Lung (tissue), 12 donors: ENCODE results near the gene GRK1. TPM values are rescaled to one million over a fixed set of nuclear protein-coding genes. Genes with fewer than 3 reads are reported as not detected.

Experiments used
- ATAC-seq: fragments of 200-7000 bp; cut with Tn5 transposase; one replicate; pipeline ENCODE4 v1.9.1; 2020; ENCODE audit warnings: moderate number of reproducible peaks; ENCODE audit not compliant: insufficient read depth, low FRiP score
- DNase-seq, 3 donors: peaks; one replicate each; pipeline ENCODE4 v3.0.0-alpha.2; 2013 to 2017
- H3K27ac ChIP-seq, 2 donors: one replicate each; pipeline ENCODE4 v1.5.1; 2013; ENCODE audit warnings: mild to moderate bottlenecking in 2 of 2, moderate library complexity in 2 of 2, control low read depth in 1 of 2, inconsistent platforms in 1 of 2, low read depth in 1 of 2, low read length in 1 of 2
- H3K27me3 ChIP-seq, 3 donors: one replicate each; pipeline ENCODE4 v1.5.1; 2013; ENCODE audit warnings: low read length in 2 of 3; ENCODE audit not compliant: control insufficient read depth in 3 of 3, insufficient read depth in 3 of 3
- H3K36me3 ChIP-seq, 4 donors: one replicate each; pipeline ENCODE4 v1.5.1; 2013; ENCODE audit warnings: low read length in 4 of 4, mild to moderate bottlenecking in 1 of 4, moderate library complexity in 1 of 4; ENCODE audit not compliant: control insufficient read depth in 4 of 4, insufficient read depth in 4 of 4
- H3K4me1 ChIP-seq, 5 donors: one replicate each; pipeline ENCODE4 v1.5.1; 2013; ENCODE audit warnings: low read length in 5 of 5, mild to moderate bottlenecking in 2 of 5, moderate library complexity in 1 of 5; ENCODE audit not compliant: control insufficient read depth in 5 of 5, insufficient read depth in 5 of 5
- H3K4me3 ChIP-seq: one replicate; pipeline ENCODE4 v1.5.1; 2013; ENCODE audit warnings: mild to moderate bottlenecking, control low read depth, moderate library complexity
- H3K9ac ChIP-seq, 2 donors: one replicate each; pipeline ENCODE4 v1.5.1; 2013; ENCODE audit warnings: low read length in 2 of 2, control low read depth in 1 of 2; ENCODE audit not compliant: insufficient read depth in 1 of 2
- H3K9me3 ChIP-seq, 4 donors: one replicate each; pipeline ENCODE4 v1.5.1; 2013; ENCODE audit warnings: low read length in 3 of 4, mild to moderate bottlenecking in 1 of 4, moderate library complexity in 1 of 4; ENCODE audit not compliant: control insufficient read depth in 4 of 4, insufficient read depth in 3 of 4
- WGBS, 2 donors: extraction: QIAGEN DNeasy Blood & Tissue Kit; methylation state at CpG; one replicate each; pipeline ENCODE4 v1.1.7; 2013; 5-methylcytosine and 5-hydroxymethylcytosine counted together
- polyA plus RNA-seq, 2 donors: library from polyadenylated mRNA; stranded (reverse); fragments of 200-250 nt; gene quantifications; one replicate each; pipeline ENCODE4 v1.2.1, GENCODE V29; 2013
- total RNA-seq, 2 donors: library from RNA; depleted of rRNA in 1 of 2; stranded (reverse); fragments of >200 nt in 1 of 2; gene quantifications; one replicate each; pipeline ENCODE4 v1.2.1, GENCODE V29; 2014 to 2021
- TF ChIP-seq, protein P1 (sequence below): IDR thresholded peaks from 2 replicates; pipeline ENCODE4 v1.5.1; 2012; ENCODE audit warnings: mild to moderate bottlenecking; ENCODE audit errors: control extremely low read depth, extremely low read depth
- donor health status: control.
- donor health status: control.
- donor health status: Bipolar disorder and iron deficiency.
- donor health status: healthy.
- donor health status: DM: yes; HTN: yes; CAD: no.

The GRK1 gene
- total and polyA plus RNA-seq, 4 donors: 0.03 to 3.1 TPM; not detected in 2

DNA sequence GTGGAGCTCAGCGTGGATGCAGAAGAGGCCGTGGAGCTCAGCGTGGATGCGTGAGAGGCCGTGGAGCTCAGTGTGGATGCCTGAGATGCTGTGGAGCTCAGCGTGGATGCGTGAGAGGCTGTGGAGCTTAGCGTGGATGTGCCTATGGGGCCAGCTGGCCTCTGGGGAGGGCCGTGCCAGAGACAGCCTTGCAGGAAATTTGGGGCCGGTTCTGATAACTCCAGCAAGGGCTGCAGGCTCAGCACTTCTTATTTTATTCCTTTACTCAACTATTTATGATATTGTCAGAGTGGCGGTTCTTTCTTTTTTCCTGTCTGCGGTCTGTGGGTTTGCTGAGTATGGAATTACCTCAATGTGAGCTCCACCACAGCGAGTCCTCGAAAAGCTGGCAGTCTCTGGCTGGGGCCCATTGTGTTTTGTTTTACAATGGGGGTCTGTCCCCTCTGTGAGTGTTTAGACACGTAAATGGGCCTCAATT is 74.2 kb downstream of the GRK1 start:
- 30 to 55% methylated on average over 15 of the region's 15 CpGs for WGBS, 2 donors
- H3K27ac ChIP-seq: no peak overlapping the region
- TF ChIP-seq, protein P1, sequence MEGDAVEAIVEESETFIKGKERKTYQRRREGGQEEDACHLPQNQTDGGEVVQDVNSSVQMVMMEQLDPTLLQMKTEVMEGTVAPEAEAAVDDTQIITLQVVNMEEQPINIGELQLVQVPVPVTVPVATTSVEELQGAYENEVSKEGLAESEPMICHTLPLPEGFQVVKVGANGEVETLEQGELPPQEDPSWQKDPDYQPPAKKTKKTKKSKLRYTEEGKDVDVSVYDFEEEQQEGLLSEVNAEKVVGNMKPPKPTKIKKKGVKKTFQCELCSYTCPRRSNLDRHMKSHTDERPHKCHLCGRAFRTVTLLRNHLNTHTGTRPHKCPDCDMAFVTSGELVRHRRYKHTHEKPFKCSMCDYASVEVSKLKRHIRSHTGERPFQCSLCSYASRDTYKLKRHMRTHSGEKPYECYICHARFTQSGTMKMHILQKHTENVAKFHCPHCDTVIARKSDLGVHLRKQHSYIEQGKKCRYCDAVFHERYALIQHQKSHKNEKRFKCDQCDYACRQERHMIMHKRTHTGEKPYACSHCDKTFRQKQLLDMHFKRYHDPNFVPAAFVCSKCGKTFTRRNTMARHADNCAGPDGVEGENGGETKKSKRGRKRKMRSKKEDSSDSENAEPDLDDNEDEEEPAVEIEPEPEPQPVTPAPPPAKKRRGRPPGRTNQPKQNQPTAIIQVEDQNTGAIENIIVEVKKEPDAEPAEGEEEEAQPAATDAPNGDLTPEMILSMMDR: no peak
- no peak for ATAC-seq
- peaks cover 0 to 7% (median 3%) of the 10 kb centered on the region in 5 donors for H3K4me1 ChIP-seq
- no peak overlapping the region for H3K4me3 ChIP-seq
- H3K27me3 ChIP-seq: no peaks in the 10 kb centered on the region
- no peaks in the 10 kb centered on the region for H3K36me3 ChIP-seq
- DNase-seq: peak in 1 of 3 donors; percentile 16
- peaks cover 0 to 2% (median 0%) of the 10 kb centered on the region in 4 donors for H3K9me3 ChIP-seq
- H3K9ac ChIP-seq: no peak overlapping the region

DNA sequence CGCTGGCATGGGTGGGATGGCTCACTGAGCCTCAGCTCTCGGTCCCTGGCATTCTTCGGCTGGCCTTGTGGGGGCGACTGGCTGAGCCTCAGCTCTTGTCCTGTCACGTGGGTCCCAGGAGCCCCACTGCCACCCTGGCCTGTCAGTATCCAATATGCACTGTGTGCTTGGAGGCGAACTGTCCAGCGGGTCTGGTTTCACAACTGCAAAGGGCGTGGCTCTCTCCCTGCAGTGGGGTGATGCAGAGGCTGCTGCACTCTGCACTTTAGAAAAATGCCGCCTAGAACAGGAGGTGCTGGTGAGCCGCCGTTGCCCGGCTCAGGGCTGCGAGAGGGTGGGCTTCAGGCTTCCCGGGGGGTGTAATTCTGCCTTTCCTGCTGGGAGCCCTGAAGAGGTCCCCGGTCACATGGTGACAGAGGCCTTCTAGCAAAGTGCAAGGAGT is 75.0 kb downstream of the GRK1 start:
- no peak overlapping the region for H3K4me3 ChIP-seq
- H3K36me3 ChIP-seq: no peaks in the 10 kb centered on the region
- H3K9me3 ChIP-seq: no peaks in the 10 kb centered on the region
- TF ChIP-seq, protein P1: no peak
- H3K27me3 ChIP-seq: no peaks in the 10 kb centered on the region
- DNase-seq (peak; percentile 50 to 67 (median 50)), ATAC-seq (peak; percentile 67)
- H3K9ac ChIP-seq: no peak overlapping the region
- H3K27ac ChIP-seq: no peak overlapping the region
- WGBS, 2 donors: 11 to 23% methylated on average over 15 of the region's 15 CpGs
- peaks cover 0 to 7% (median 3%) of the 10 kb centered on the region in 5 donors for H3K4me1 ChIP-seq

DNA sequence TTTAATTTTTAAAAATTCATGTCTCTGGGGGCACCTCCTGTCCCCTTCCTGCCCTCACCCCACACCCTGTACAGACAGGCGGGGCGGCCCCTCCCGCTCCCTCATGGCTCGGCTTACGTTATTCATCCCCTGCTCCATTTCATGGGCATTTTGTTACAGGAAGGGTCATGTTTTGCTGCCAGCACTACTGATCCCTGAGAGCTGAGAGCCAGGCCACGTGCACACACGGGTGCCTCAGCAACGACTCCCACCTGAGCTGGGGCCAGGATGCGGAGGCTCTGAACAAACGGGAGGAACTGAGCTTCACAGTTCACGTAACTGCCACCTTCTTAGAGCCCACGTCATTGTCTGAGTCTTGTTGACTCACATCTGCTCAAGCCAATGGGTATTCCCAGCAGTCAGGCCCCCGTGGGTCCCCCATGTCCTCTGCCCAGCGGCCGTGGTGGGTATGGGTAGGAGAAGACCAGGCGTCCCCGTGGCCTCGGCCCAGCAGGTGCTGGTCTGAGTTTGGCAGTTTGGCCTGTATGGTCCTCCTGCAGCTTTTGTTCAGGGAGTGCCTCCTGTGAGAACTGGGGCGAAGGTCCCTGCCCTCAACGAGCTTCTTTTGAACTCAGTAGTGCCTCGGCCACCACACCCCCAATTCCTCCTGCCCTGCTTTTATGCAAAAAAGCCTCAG is 75.6 kb downstream of the GRK1 start:
- Histone ChIP-seq H3K9ac (no peak overlapping the region), H3K4me1 (peaks cover 0 to 7% (median 3%) of the 10 kb centered on the region in 5 donors), H3K36me3 (no peaks in the 10 kb centered on the region), H3K9me3 (no peaks in the 10 kb centered on the region), H3K27ac (no peak overlapping the region), H3K27me3 (no peaks in the 10 kb centered on the region), H3K4me3 (no peak overlapping the region)
- DNase-seq: no peak
- WGBS, 2 donors: 61 to 69% methylated on average over 21 of the region's 21 CpGs
- TF ChIP-seq, protein P1: no peak
- no peak for ATAC-seq
